Measurements from ENCODE around the gene CIRBP. TPM values are rescaled to one million over a fixed set of nuclear protein-coding genes. Genes with fewer than 3 reads are reported as not detected.

CIRBP gene
- total RNA-seq, 2 donors from 2014 or later, result 163 to 179 TPM

DNA sequence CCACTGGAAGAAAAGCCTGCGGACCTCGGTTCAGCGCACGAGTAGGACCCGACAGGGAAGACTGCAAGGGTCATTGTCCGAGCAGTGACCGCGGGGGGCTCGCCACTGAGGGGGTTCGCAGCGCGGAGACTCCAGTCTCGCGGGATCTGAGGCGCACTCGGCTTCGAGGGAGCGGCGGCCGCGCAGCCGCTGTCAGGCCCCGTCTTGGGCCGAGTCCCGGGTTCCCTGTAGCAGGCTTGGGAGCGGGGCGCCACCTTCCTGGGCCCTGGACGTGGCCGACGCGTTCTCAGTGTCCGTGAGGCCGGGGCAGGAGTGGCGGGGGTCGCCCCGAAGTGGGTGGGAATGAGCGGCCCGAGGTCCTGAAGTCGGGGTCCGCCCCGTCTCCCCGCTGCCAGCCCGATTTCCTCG is 5.7 kb downstream of the CIRBP start:
- peaks cover 10% of the 10 kb centered on the region for H3K36me3 ChIP-seq
- DNase-seq, result no peak
- peak overlapping the region; percentile 55 to 98 for H3K9ac ChIP-seq (ENCODE audit: low read depth in 2 of 2, low read length in 2 of 2)

DNA sequence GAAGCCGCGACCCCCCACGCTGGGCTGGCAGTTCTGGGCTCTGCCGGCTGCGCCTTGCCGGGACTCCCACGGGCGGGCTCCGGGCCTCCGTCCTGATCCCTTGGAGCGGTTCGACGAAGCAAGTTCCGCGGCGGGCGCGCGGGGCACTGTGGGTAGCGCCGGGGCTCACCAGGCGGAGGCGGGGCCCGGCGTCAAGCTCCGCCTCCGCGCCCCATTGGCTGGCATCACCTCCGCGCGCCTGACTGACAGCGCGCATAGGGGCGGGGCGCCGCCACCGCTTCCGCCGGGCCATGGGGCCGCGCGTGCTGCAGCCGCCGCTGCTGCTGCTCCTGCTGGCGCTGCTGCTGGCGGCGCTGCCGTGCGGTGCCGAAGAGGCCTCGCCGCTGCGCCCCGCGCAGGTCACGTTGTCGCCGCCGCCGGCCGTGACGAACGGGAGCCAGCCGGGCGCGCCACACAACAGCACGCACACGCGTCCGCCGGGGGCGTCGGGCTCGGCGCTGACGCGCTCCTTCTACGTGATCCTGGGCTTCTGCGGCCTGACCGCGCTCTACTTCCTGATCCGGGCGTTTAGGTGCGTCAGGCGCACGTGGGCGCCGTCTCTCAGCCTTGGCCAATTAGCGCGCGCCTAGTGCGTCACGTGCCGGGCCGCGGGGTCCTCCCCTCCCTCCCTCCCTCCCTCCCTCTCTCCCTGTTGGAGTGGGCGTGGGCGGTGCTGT is 6.3 kb downstream of the CIRBP start, which contains the start of gene FAM174C:
Gene FAM174C, plus strand, starts transcription at position 271 of the 716 bp plus-strand sequence. Its CDS starts 20 bp downstream, at position 291.
- intact Hi-C loops (cut with DNase I), result loop anchor here (5.0 kb wide), 1 partner anchor 97 kb away; no protein-coding TSS in a partner anchor
- Histone ChIP-seq H3K27ac (peak within 1 kb of the TSS; percentile 99), H3K9ac (ENCODE audit: low read depth in 2 of 2, low read length in 2 of 2) (peak within 1 kb of the TSS; percentile 94 to 98), H3K36me3 (peaks cover 10% of the 10 kb centered on the region), H3K9me3 (no peaks in the 10 kb centered on the region), H3K27me3 (no peaks in the 10 kb centered on the region), H3K4me1 (peaks cover 43% of the 10 kb centered on the region), H3K4me3 (peak within 1 kb of the TSS; percentile 67)
- TF ChIP-seq, protein P1, sequence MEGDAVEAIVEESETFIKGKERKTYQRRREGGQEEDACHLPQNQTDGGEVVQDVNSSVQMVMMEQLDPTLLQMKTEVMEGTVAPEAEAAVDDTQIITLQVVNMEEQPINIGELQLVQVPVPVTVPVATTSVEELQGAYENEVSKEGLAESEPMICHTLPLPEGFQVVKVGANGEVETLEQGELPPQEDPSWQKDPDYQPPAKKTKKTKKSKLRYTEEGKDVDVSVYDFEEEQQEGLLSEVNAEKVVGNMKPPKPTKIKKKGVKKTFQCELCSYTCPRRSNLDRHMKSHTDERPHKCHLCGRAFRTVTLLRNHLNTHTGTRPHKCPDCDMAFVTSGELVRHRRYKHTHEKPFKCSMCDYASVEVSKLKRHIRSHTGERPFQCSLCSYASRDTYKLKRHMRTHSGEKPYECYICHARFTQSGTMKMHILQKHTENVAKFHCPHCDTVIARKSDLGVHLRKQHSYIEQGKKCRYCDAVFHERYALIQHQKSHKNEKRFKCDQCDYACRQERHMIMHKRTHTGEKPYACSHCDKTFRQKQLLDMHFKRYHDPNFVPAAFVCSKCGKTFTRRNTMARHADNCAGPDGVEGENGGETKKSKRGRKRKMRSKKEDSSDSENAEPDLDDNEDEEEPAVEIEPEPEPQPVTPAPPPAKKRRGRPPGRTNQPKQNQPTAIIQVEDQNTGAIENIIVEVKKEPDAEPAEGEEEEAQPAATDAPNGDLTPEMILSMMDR (IDR thresholded peaks at IDR 0.05), result no peak
- DNase-seq, result peak; percentile 96

More for the DNA sequence above, 5.7 kb downstream of the CIRBP start:
- TF ChIP-seq, protein P1 (IDR thresholded peaks at IDR 0.05), result no peak
- no peaks in the 10 kb centered on the region for H3K27me3 ChIP-seq
- H3K9me3 ChIP-seq, result no peaks in the 10 kb centered on the region
- H3K4me1 ChIP-seq, result peaks cover 45% of the 10 kb centered on the region
- H3K27ac ChIP-seq, result peak overlapping the region; percentile 99
- intact Hi-C loops (cut with DNase I), result loop anchor here (5.0 kb wide), 1 partner anchor 97 kb away; no protein-coding TSS in a partner anchor
- H3K4me3 ChIP-seq, result peak overlapping the region; percentile 67

DNA sequence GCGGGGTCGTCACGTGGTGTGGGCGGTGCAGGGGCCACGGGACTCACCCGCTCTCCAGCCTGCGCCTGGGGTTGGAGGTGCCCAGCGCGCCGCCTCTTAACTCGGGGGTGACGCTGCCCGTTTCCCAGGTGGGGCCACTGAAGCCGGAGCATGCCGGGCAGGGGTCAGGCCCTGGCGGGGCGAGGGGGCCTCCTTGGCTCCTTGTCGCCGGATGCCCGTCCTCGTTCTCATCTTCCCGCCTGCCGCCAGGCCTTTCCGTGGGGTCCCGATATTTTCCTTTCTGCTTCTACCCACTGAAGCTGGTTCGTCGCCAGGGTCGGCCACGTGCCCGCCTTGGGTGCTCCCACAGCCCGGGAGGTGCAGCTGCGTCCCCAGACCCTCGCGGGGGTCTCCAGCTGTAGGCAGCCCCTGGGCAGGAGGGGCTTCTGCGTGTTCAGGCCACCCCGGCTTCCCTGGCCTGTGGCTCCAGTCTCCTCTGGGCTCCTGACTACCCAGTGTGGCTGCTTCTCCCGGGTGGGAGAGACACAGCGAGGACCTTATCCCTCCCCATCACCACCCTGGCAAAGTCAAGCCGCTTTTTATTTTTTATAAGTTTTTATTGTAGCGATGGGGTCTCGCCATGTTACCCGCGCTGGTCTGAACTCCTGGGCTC is 7.0 kb downstream of the CIRBP start:
- Histone ChIP-seq H3K36me3 (peaks cover 10% of the 10 kb centered on the region), H3K9ac (ENCODE audit: low read depth in 2 of 2, low read length in 2 of 2) (peak overlapping the region; percentile 79 to 94), H3K27ac (peak overlapping the region; percentile 99), H3K4me1 (peaks cover 36% of the 10 kb centered on the region), H3K9me3 (no peaks in the 10 kb centered on the region), H3K4me3 (peak overlapping the region; percentile 67), H3K27me3 (no peaks in the 10 kb centered on the region)
- no peak for DNase-seq
- TF ChIP-seq, protein P1 (IDR thresholded peaks at IDR 0.05), result no peak
- intact Hi-C loops (cut with DNase I), result loop anchor here (5.0 kb wide), 1 partner anchor 96 kb away; no protein-coding TSS in a partner anchor

DNA sequence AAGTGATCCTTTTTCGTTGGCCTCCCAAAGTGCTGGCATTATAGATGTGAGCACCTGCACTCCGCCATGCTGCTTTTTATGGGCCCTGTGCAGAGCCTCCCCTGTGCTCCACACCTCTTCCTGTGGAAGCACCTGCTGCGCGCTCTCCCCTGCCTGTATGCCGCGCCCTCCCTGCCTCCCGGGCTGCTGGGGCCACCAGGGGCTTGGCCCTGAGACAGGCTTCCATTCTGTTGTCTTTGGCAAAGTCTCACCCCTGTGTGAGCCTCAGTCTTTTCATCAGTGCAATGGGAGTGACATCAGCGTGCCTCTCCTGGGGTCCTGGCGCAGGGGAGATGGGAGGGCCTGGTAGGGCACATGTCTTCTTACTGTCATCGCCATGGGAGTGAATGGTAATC is 7.5 kb downstream of the CIRBP start:
- H3K4me1 ChIP-seq, result peaks cover 34% of the 10 kb centered on the region

DNA sequence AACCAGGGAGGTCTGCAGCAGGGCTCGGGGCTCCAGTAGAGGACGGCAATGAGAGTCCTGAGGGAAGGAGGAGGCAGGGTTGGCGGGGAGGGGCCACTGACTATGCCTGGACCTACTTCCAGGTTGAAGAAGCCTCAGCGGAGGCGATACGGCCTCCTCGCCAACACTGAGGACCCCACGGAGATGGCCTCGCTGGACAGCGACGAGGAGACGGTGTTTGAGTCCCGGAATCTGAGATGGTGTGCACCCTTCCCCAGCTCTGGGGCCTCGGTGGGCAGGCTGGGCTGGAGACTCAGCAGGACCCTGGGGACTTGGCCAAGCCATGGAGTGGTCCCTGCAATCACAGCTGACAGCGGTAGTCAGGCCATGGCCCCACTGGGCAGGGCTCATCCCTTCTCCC is 7.9 kb downstream of the CIRBP start:
- no peak for DNase-seq
- no peak overlapping the region for H3K27ac ChIP-seq
- intact Hi-C loops (cut with DNase I), result loop anchor here (5.0 kb wide), 1 partner anchor 95 kb away; no protein-coding TSS in a partner anchor
- TF ChIP-seq, protein P1 (IDR thresholded peaks at IDR 0.05), result no peak
- H3K27me3 ChIP-seq, result no peaks in the 10 kb centered on the region
- peaks cover 32% of the 10 kb centered on the region for H3K4me1 ChIP-seq
- H3K36me3 ChIP-seq, result peaks cover 10% of the 10 kb centered on the region
- no peak overlapping the region for H3K4me3 ChIP-seq
- H3K9me3 ChIP-seq, result no peaks in the 10 kb centered on the region
- peak overlapping the region in 1 of 2 donors; percentile 94 for H3K9ac ChIP-seq (ENCODE audit: low read depth in 2 of 2, low read length in 2 of 2)

More for the DNA sequence above, 7.5 kb downstream of the CIRBP start:
- Histone ChIP-seq H3K27ac (peak overlapping the region; percentile 99), H3K36me3 (peaks cover 10% of the 10 kb centered on the region), H3K9me3 (no peaks in the 10 kb centered on the region), H3K9ac (ENCODE audit: low read depth in 2 of 2, low read length in 2 of 2) (peak overlapping the region in 1 of 2 donors; percentile 94), H3K4me3 (peak overlapping the region; percentile 67), H3K27me3 (no peaks in the 10 kb centered on the region)
- TF ChIP-seq, protein P1 (IDR thresholded peaks at IDR 0.05), result no peak
- DNase-seq, result peak; percentile 69
- intact Hi-C loops (cut with DNase I), result loop anchor here (5.0 kb wide), 1 partner anchor 96 kb away; no protein-coding TSS in a partner anchor

All from colonic mucosa (tissue), 4 donors.